Neural progenitor cell (in vitro differentiated cells): ENCODE data around the gene UBE2D2. TPM values are rescaled to one million over a fixed set of nuclear protein-coding genes. Genes with fewer than 3 reads are reported as not detected.
"Not testable (repeated sequence)": the region's sequence is repeated elsewhere in the genome, so short reads cannot be mapped to it uniquely, and the experiment has no call there.

Experiments
- DNase-seq: peaks from one replicate; pipeline ENCODE4 v3.0.0-alpha.2; 2016; ENCODE audit warnings: low spot score
- H2AFZ ChIP-seq: fragments of 200-600 bp; sonication (generic); replicated peaks from 2 replicates; pipeline ENCODE4 v1.6.1; 2016; ENCODE audit warnings: antibody characterized with exemption
- H3F3A ChIP-seq: fragments of 200-600 bp; sonication (generic); 2 replicates; pipeline ENCODE4 v1.6.1; 2016; ENCODE audit warnings: antibody characterized with exemption, low read depth
- H3K27ac ChIP-seq: fragments of 200-600 bp; sonication (generic); 2 replicates; pipeline ENCODE4 v1.5.1; 2016; ENCODE audit warnings: mild to moderate bottlenecking
- H3K27me3 ChIP-seq: fragments of 200-600 bp; sonication (generic); 2 replicates; pipeline ENCODE4 v1.6.1; 2016; ENCODE audit warnings: mild to moderate bottlenecking, moderate library complexity
- H3K36me3 ChIP-seq: fragments of 200-600 bp; sonication (generic); 2 replicates; pipeline ENCODE4 v1.5.1; 2016
- H3K4me1 ChIP-seq: fragments of 200-600 bp; sonication (generic); 2 replicates; pipeline ENCODE4 v1.6.1; 2016; ENCODE audit warnings: mixed run types
- H3K4me2 ChIP-seq: fragments of 200-600 bp; sonication (generic); 2 replicates; pipeline ENCODE4 v1.6.1; 2016
- H3K4me3 ChIP-seq: fragments of 200-600 bp; sonication (generic); 2 replicates; pipeline ENCODE4 v1.5.1; 2016
- H3K79me2 ChIP-seq: fragments of 200-600 bp; sonication (generic); 2 replicates; pipeline ENCODE4 v1.6.1; 2016; ENCODE audit warnings: low read depth
- H3K9ac ChIP-seq: fragments of 200-600 bp; sonication (generic); 2 replicates; pipeline ENCODE4 v1.6.1; 2016
- H3K9me3 ChIP-seq: fragments of 200-600 bp; sonication (generic); 2 replicates; pipeline ENCODE4 v1.5.1; 2016; ENCODE audit warnings: low read depth
- H4K20me1 ChIP-seq: fragments of 200-600 bp; sonication (generic); 2 replicates; pipeline ENCODE4 v1.6.1; 2016; ENCODE audit warnings: low read depth
- H3K27ac Mint-ChIP-seq: 3 replicates; pipeline ENCODE4 v1.8.0; 2021; ENCODE audit warnings: mixed read lengths
- H3K27me3 Mint-ChIP-seq: 2 replicates; pipeline ENCODE4 v1.8.0; 2022; ENCODE audit warnings: low read depth, mild to moderate bottlenecking, inconsistent platforms, moderate library complexity, mixed read lengths; ENCODE audit not compliant: insufficient read depth
- H3K36me3 Mint-ChIP-seq: 3 replicates; pipeline ENCODE4 v1.8.0; 2021; ENCODE audit warnings: mixed read lengths
- H3K4me1 Mint-ChIP-seq: 3 replicates; pipeline ENCODE4 v1.8.0; 2021; ENCODE audit warnings: mixed read lengths
- H3K4me3 Mint-ChIP-seq: 3 replicates; pipeline ENCODE4 v1.8.0; 2021; ENCODE audit warnings: mild to moderate bottlenecking, moderate library complexity, mixed read lengths
- H3K9me3 Mint-ChIP-seq: 3 replicates; pipeline ENCODE4 v1.8.0; 2020; ENCODE audit warnings: mixed read lengths
- CTCF ChIP-seq: fragments of 200-600 bp; sonication (generic); IDR thresholded peaks from 2 replicates; pipeline ENCODE4 v1.5.1; 2017; ENCODE audit warnings: antibody characterized with exemption, mild to moderate bottlenecking
- EZH2 ChIP-seq: fragments of 200-600 bp; sonication (generic); IDR thresholded peaks from 2 replicates; pipeline ENCODE4 v1.6.1; 2017; ENCODE audit warnings: antibody characterized with exemption, mild to moderate bottlenecking, moderate library complexity
- EZH2phosphoT487 ChIP-seq: fragments of 200-600 bp; sonication (generic); IDR thresholded peaks from 2 replicates; pipeline ENCODE4 v1.6.1; 2017; ENCODE audit warnings: antibody characterized with exemption
- total RNA-seq: library from RNA; depleted of rRNA; stranded (reverse); fragments of >200 nt; gene quantifications from 2 replicates; pipeline ENCODE4 v1.2.3, GENCODE V29; 2015; ENCODE audit warnings: low replicate concordance

UBE2D2 gene
- total RNA-seq, 1 donor from 2014 or later, result 141 TPM

- Histone ChIP-seq H3K9me3 (no peaks in the 10 kb centered on the region), H3K27ac (no peak overlapping the region), H3K27me3 (no peaks in the 10 kb centered on the region), H3K79me2 (peaks cover 100% of the 10 kb centered on the region), H3K4me1 (no peaks in the 10 kb centered on the region), H2AFZ (no peak overlapping the region), H3K9ac (no peak overlapping the region), H4K20me1 (peaks cover 45% of the 10 kb centered on the region), H3K4me3 (no peak overlapping the region), H3K36me3 (peaks cover 5% of the 10 kb centered on the region), H3K4me2 (no peak overlapping the region), H3F3A (peaks cover 16% of the 10 kb centered on the region)
- Mint-ChIP-seq H3K4me1 (no peaks in the 10 kb centered on the region), H3K36me3 (peaks cover 18% of the 10 kb centered on the region), H3K27ac (no peak overlapping the region), H3K4me3 (no peak overlapping the region), H3K9me3 (no peaks in the 10 kb centered on the region), H3K27me3 (no peaks in the 10 kb centered on the region)
- DNase-seq, result no peak
- TF ChIP-seq EZH2, result no peak
- TF ChIP-seq CTCF, result no peak
- TF ChIP-seq EZH2phosphoT487, result no peak
Measured at GRCh38 chr5:139605887-139606286, 44.7 kb downstream of the UBE2D2 start.

- Histone ChIP-seq H3K79me2 (peaks cover 80% of the 10 kb centered on the region), H2AFZ (no peak overlapping the region), H3K9me3 (no peaks in the 10 kb centered on the region), H3K27ac (no peak overlapping the region), H3K4me1 (no peaks in the 10 kb centered on the region), H3F3A (peaks cover 17% of the 10 kb centered on the region), H3K4me3 (no peak overlapping the region), H3K27me3 (no peaks in the 10 kb centered on the region), H3K4me2 (no peak overlapping the region), H3K36me3 (peaks cover 9% of the 10 kb centered on the region), H3K9ac (no peak overlapping the region), H4K20me1 (peaks cover 71% of the 10 kb centered on the region)
- peaks cover 3% of the 10 kb centered on the region for H3K4me1 Mint-ChIP-seq
- H3K27ac Mint-ChIP-seq, result no peak overlapping the region
- H3K27me3 Mint-ChIP-seq, result peaks cover 2% of the 10 kb centered on the region
- TF ChIP-seq EZH2phosphoT487 (no peak), EZH2 (no peak), CTCF (no peak)
- peaks cover 10% of the 10 kb centered on the region for H3K36me3 Mint-ChIP-seq
- H3K9me3 Mint-ChIP-seq, result no peaks in the 10 kb centered on the region
- no peak overlapping the region for H3K4me3 Mint-ChIP-seq
- no peak for DNase-seq
Measured at GRCh38 chr5:139611703-139612584, 50.8 kb downstream of the UBE2D2 start.

- Histone ChIP-seq H3K4me2 (no peak overlapping the region), H3K36me3 (peaks cover 8% of the 10 kb centered on the region), H3K4me3 (no peak overlapping the region), H3K27ac (no peak overlapping the region), H2AFZ (no peak overlapping the region), H3K79me2 (peaks cover 4% of the 10 kb centered on the region), H4K20me1 (peaks cover 12% of the 10 kb centered on the region), H3F3A (peaks cover 28% of the 10 kb centered on the region), H3K27me3 (no peaks in the 10 kb centered on the region), H3K4me1 (no peaks in the 10 kb centered on the region), H3K9ac (no peak overlapping the region), H3K9me3 (no peaks in the 10 kb centered on the region)
- H3K9me3 Mint-ChIP-seq, result no peaks in the 10 kb centered on the region
- no peak overlapping the region for H3K27ac Mint-ChIP-seq
- no peak for DNase-seq
- H3K27me3 Mint-ChIP-seq, result peaks cover 4% of the 10 kb centered on the region
- H3K36me3 Mint-ChIP-seq, result peaks cover 38% of the 10 kb centered on the region
- no peaks in the 10 kb centered on the region for H3K4me1 Mint-ChIP-seq
- TF ChIP-seq CTCF (no peak), EZH2phosphoT487 (no peak), EZH2 (no peak)
- no peak overlapping the region for H3K4me3 Mint-ChIP-seq
Measured at GRCh38 chr5:139619861-139620260, 58.7 kb downstream of the UBE2D2 start.

- H3K36me3 Mint-ChIP-seq, result peaks cover 30% of the 10 kb centered on the region
- H3K4me2 ChIP-seq, H3K79me2 ChIP-seq, H3K27me3 ChIP-seq, H4K20me1 ChIP-seq, H3K9ac ChIP-seq, H3K9me3 ChIP-seq, H3K9me3 Mint-ChIP-seq, H3K4me3 ChIP-seq, DNase-seq, H3K27ac ChIP-seq, H3K4me3 Mint-ChIP-seq, H3K27me3 Mint-ChIP-seq, H3K27ac Mint-ChIP-seq, H3K4me1 Mint-ChIP-seq, H3K4me1 ChIP-seq, H2AFZ ChIP-seq: not testable (repeated sequence)
- H3K36me3 ChIP-seq, result peaks cover 14% of the 10 kb centered on the region
- peaks cover 38% of the 10 kb centered on the region for H3F3A ChIP-seq
Measured at GRCh38 chr5:139625398-139625797, 64.3 kb downstream of the UBE2D2 start.
